HFF-Myc (cell line): Measurements from ENCODE around the gene GART.

Source experiments
- DNase-seq: peaks from one replicate; pipeline ENCODE4 v3.0.0-alpha.2; 2011; ENCODE audit warnings: low read depth; ENCODE audit errors: extremely low read depth
- H3K4me3 ChIP-seq: replicated peaks from 2 replicates; pipeline ENCODE4 v1.5.1; 2011; ENCODE audit warnings: low read depth, mild to moderate bottlenecking, control low read depth, low read length
- CTCF ChIP-seq: IDR thresholded peaks from 2 replicates; pipeline ENCODE4 v1.5.1; 2012; ENCODE audit warnings: mild to moderate bottlenecking, low read depth, low read length, control low read depth; ENCODE audit errors: missing control alignments

Gene GART

GRCh38 chr21:33455686-33456446 lies 86.1 kb downstream of the GART start:
- DNase-seq: no peak
- no peak for TF ChIP-seq CTCF
- no peak overlapping the region for H3K4me3 ChIP-seq
